Amygdala (tissue), 56 donors: ENCODE data around the gene TEX47.

Experiments used
- DNase-seq, 56 donors: peaks; one replicate each; lab custom pipeline; 2025; lab: John Stamatoyannopoulos, UW

Gene TEX47

GRCh38 chr7:88756802-88757201 lies 38.7 kb downstream of the TEX47 start:
- no peak for DNase-seq

GRCh38 chr7:88746126-88746525 lies 49.4 kb downstream of the TEX47 start:
- no peak for DNase-seq
